ENCODE data around the gene LYRM4. TPM values are rescaled to one million over a fixed set of nuclear protein-coding genes. Genes with fewer than 3 reads are reported as not detected.

Gene LYRM4
- total and polyA plus RNA-seq, 2 experiments from 2014 or later: 51.0 to 62.0 TPM

DNA sequence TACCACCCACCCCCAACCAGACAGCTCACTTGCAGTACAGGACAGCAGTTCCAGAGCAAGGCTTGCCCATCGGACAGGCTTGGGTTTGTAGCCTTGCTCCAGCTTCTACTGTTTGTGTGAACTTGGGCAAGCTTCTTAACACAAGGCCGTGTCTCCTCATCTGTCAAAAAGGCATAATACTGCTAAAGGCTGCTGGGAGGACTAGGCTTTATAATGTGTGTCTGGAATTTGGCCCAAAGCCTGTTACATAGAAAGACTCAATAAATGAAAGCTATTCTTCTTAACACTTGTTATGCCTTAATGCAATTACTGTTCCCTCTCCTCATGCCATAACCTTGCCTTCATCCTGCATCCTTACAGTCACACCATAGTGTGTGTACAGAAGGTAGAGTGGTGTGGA, 43.4 kb downstream of the LYRM4 start (continued):
- TF ChIP-seq REST (IDR thresholded peaks at IDR 0.05; ENCODE audit: unreplicated experiment): no peak
- no peak for TF ChIP-seq ZNF114 (CRISPR knock-in tag; IDR thresholded peaks at IDR 0.05)
- TF ChIP-seq, protein P1, sequence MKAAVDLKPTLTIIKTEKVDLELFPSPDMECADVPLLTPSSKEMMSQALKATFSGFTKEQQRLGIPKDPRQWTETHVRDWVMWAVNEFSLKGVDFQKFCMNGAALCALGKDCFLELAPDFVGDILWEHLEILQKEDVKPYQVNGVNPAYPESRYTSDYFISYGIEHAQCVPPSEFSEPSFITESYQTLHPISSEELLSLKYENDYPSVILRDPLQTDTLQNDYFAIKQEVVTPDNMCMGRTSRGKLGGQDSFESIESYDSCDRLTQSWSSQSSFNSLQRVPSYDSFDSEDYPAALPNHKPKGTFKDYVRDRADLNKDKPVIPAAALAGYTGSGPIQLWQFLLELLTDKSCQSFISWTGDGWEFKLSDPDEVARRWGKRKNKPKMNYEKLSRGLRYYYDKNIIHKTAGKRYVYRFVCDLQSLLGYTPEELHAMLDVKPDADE (IDR thresholded peaks at IDR 0.05): no peak
- TF ChIP-seq ZNF331 (CRISPR knock-in tag; IDR thresholded peaks at IDR 0.05; ENCODE audit: low read depth): no peak
- no peak for TF ChIP-seq POLR2AphosphoS5 (IDR thresholded peaks at IDR 0.05; ENCODE audit: low read depth)
- no peak for TF ChIP-seq JUNB (IDR thresholded peaks at IDR 0.05; ENCODE audit: unreplicated experiment)
- no peak for TF ChIP-seq EZH2 (IDR thresholded peaks at IDR 0.05; ENCODE audit: low read depth, unreplicated experiment)

DNA sequence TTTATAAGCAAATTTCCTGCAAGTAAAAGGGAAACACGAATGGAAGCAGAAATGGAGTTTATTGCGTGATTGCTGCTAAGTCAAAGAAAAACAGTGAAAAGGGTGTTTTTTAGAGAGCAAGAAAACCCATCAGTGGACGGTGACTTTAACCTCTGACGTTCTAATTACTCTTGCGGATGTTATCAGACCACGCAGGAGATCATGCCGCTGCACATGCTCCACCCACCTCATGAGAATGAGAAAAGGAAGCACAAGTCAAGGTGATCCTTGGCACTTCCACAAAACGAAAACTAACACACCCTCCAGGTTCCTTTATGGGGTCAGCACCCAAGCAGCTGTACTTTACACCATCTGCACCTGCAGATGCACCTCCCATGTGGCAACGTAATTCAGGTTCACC, 45.0 kb downstream of the LYRM4 start:
- no peak overlapping the region for H3K4me2 ChIP-seq
- H3K4me3 ChIP-seq: no peak overlapping the region
- H3K4me1 ChIP-seq (ENCODE audit: insufficient read depth): no peaks in the 10 kb centered on the region; the same call in 1 of the 2 replicates
- H3K27ac ChIP-seq (ENCODE audit: low read depth): no peak overlapping the region
- no peaks in the 10 kb centered on the region for H3K27me3 ChIP-seq (ENCODE audit: insufficient read depth)
- Mint-ChIP-seq H3K27me3 (ENCODE audit: insufficient read depth, low read depth, poor library complexity) (peaks cover 6% of the 10 kb centered on the region), H3K4me3 (no peak overlapping the region), H3K9me3 (no peaks in the 10 kb centered on the region), H3K27ac (no peak overlapping the region), H3K4me1 (peaks cover 21% of the 10 kb centered on the region; the same call in 2 of the 3 replicates), H3K36me3 (ENCODE audit: low read depth) (peaks cover 8% of the 10 kb centered on the region; the same call in 2 of the 3 replicates)
- H3F3A ChIP-seq (replicated peaks; ENCODE audit: low read depth): no peaks in the 10 kb centered on the region
- H3K9me2 ChIP-seq (ENCODE audit: insufficient read depth): no peaks in the 10 kb centered on the region
- H4K20me1 ChIP-seq (replicated peaks; ENCODE audit: insufficient read depth): peaks cover 12% of the 10 kb centered on the region
- H2AFZ ChIP-seq: no peak overlapping the region
- H3K79me2 ChIP-seq (replicated peaks; ENCODE audit: insufficient read depth): peaks cover 5% of the 10 kb centered on the region
- DNase-seq (ENCODE audit: low spot score) (no peak), ATAC-seq (no peak)
- no peaks in the 10 kb centered on the region for H3K36me3 ChIP-seq (ENCODE audit: insufficient read depth)
- no peak for TF ChIP-seq ZNF114 (CRISPR knock-in tag; IDR thresholded peaks at IDR 0.05)
- TF ChIP-seq JUNB (IDR thresholded peaks at IDR 0.05; ENCODE audit: unreplicated experiment): no peak
- no peak for TF ChIP-seq EZH2phosphoT487 (IDR thresholded peaks at IDR 0.05; ENCODE audit: unreplicated experiment)
- TF ChIP-seq POLR2AphosphoS5 (IDR thresholded peaks at IDR 0.05; ENCODE audit: low read depth): no peak
- TF ChIP-seq ZNF331 (CRISPR knock-in tag; IDR thresholded peaks at IDR 0.05; ENCODE audit: low read depth): no peak
- TF ChIP-seq CREB1 (CRISPR knock-in tag; IDR thresholded peaks at IDR 0.05; ENCODE audit: low read depth): no peak
- TF ChIP-seq STAT1 (IDR thresholded peaks at IDR 0.05; ENCODE audit: unreplicated experiment): no peak
- TF ChIP-seq REST (IDR thresholded peaks at IDR 0.05; ENCODE audit: unreplicated experiment): no peak
